Dermis blood vessel endothelial cell (primary cell): ENCODE data around the gene DAP. TPM values are rescaled to one million over a fixed set of nuclear protein-coding genes. Genes with fewer than 3 reads are reported as not detected.
"Not testable (repeated sequence)": the region's sequence is repeated elsewhere in the genome, so short reads cannot be mapped to it uniquely, and the experiment has no call there.

ENCODE experiments used
- DNase-seq: peaks from one replicate; pipeline ENCODE4 v3.0.0; 2010
- total RNA-seq: library from RNA; depleted of rRNA; stranded (reverse); fragments of >200 nt; gene quantifications from 2 replicates; pipeline ENCODE4 v1.2.3, GENCODE V29; 2014

Gene DAP
- total RNA-seq, 1 donor from 2014 or later: 36.2 TPM

DNA sequence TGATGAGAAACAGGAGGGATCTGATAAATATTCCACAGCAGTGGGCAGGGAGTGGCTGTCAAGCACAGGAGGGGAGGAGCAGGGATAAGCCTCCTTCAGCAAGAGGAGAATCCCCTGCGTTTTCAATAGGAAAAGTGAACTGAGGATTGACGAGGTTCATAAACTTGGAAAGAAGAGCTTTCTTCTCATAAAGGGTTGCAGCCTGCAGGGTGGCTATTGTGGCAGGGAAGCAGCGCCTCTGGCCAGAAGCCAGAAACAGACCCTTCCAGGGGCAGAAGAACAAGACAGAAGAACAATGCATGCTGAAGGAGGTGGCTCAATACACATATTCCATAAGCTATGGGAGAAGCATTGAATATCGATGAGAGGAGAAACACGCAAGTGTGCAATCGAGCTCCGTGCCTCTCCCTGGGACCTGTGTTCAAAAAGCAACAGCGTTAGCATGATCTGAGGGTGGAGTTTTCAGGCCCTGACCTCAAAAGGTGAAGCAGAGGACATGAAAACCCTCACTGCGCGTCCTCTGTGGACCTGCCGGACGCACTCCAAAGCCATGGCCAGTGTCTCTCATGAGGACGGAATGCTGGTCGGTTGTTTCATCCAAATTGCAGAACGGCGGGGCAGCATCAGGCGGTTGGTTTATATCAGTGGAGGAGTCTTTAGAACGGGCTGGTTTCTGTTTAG is 129.6 kb downstream of the DAP start:
- no peak for DNase-seq

DNA sequence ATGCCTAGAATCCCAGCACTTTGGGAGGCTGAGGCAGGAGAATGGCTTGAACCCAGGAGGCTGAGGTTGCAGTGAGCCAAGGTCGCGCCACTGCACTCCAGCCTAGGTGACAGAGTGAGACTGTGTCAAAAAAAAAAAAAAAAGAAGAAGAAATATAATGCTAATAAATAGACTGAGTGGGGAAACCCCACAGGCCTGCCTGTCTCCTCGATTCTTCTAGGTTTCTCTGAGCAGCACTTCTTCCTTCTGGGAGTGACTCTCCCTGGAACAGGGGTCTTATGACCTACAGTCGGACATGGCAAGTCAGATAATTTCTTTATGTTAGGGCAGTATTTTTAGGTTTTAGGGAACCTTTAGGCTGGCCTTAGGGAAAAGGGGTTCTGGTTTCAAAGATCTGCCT is 130.3 kb downstream of the DAP start:
- DNase-seq: not testable (repeated sequence)

DNA sequence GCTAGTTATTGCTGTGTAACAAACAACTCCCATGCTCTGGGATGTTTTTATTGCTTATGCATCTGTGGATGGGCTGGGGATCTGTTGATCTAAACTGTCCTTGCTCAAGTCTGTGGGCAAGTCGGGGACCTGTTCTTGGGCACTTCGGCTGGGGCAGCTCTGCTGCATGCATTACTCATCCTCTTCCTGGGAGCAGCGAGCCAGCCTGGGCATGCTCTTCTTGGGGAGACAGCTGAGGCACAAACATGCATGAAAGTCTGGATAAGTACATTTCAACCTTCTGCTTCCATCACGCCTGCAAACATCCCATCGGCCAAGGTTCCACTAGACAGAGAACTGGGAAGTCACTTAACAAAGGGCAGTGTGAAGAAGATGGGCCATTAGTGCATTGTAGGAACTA is 130.9 kb downstream of the DAP start:
- DNase-seq: no peak

DNA sequence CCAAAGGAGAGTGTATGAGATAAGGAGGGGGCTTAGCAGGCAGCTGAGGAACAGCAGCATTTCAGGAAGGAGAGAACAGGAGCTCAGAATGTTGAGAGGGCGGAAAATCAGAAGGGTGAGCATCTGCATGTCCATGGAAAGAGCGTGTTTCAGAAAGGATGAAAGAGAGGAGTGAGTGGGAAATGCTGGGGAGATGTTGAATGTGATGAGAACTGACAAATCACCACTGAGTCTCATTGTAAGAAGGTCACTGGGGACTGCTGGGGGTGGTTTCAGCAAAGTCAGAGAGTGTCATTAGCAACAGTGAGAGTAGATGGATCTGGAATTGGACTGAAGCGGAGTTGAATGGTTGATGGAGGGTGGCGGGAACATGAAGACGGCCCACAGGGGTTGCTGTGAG is 131.4 kb downstream of the DAP start:
- DNase-seq: no peak

Other genes starting within 250 kb of the DAP start
- gene ANKRD33B, start 197.2 kb downstream of the DAP start, total RNA-seq: 2.0 and 3.4 TPM in 2 replicates